ENCODE results near the gene NTRK3. TPM values are rescaled to one million over a fixed set of nuclear protein-coding genes. Genes with fewer than 3 reads are reported as not detected.

The NTRK3 gene
- total and polyA plus RNA-seq, 2 of the 8 experiments (the other 6 are each of a cell fraction or from before 2014, with no cell fraction given): 4.5 to 6.8 TPM

DNA sequence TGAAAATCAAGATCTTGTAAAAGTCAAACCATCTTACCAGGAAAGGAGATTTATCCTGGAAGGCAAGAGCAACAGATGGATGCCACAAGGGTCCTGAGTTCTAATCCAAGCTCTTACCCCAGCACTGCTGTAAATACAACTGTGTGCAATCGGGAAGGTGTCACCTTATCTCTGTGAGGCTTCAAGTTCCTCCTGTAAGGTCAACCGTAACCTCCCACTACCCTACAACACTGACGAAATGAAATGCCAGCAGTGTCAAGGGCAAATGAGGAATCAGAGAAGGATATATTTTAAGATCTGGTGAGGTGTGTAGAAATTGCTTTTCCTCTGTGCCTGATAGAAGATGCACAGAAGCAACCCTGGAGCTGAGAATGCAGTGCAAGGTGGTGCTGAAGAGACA lies 207.8 kb downstream of the NTRK3 start:
- CTCF ChIA-PET (ENCODE audit: partially characterized antibody): no interaction called here
- Histone ChIP-seq H3K23ac (ENCODE audit: insufficient read length) (no peak overlapping the region), H3K9ac (replicated peaks in 1 of 4; ENCODE audit: extremely low read depth in 1 of 4, low read depth in 3 of 4, low read length in 3 of 4) (no peak overlapping the region), H3K4me2 (ENCODE audit: insufficient read depth in 1 of 2, low read depth in 2 of 2, low read length in 2 of 2) (no peak overlapping the region), H3K4me1 (replicated peaks in 1 of 4; ENCODE audit: control insufficient read depth in 3 of 4, insufficient read depth in 4 of 4, low read length in 3 of 4) (peaks cover 0 to 2% (median 0%) of the 10 kb centered on the region in 4 experiments; a peak in 3 of 7 replicates), H4K20me1 (replicated peaks in 1 of 2; ENCODE audit: control insufficient read depth in 1 of 2, insufficient read depth in 2 of 2, low read length in 2 of 2) (no peaks in the 10 kb centered on the region), H3K79me2 (ENCODE audit: control insufficient read depth in 1 of 2, insufficient read depth in 2 of 2, low read length in 2 of 2) (no peaks in the 10 kb centered on the region), H2BK120ac (replicated peaks; ENCODE audit: low read depth, low read length) (no peak overlapping the region), H3K18ac (ENCODE audit: extremely low read depth, low read length) (no peak overlapping the region), H2BK15ac (ENCODE audit: low read length) (no peak overlapping the region), H3K9me3 (ENCODE audit: insufficient read depth in 2 of 2, low read depth in 1 of 2, low read length in 1 of 2) (no peaks in the 10 kb centered on the region), H2BK20ac (ENCODE audit: low read length) (no peak overlapping the region), H4K91ac (replicated peaks; ENCODE audit: insufficient read length, low read length) (no peak overlapping the region), H3K4ac (replicated peaks; ENCODE audit: insufficient read length, low read depth, low read length) (no peak overlapping the region), H2AFZ (ENCODE audit: low read length) (no peak overlapping the region), H3K56ac (replicated peaks; ENCODE audit: insufficient read length, low read depth, low read length) (no peak overlapping the region), H3K27me3 (replicated peaks in 1 of 4; ENCODE audit: control insufficient read depth in 3 of 4, extremely low read depth in 1 of 4, insufficient read depth in 3 of 4, low read length in 3 of 4) (no peaks in the 10 kb centered on the region), H2AK5ac (ENCODE audit: low read depth, low read length) (no peak overlapping the region), H3K4me3 (ENCODE audit: extremely low read depth in 1 of 4, insufficient read depth in 2 of 4, low read depth in 3 of 4, low read length in 4 of 4) (no peak overlapping the region), H2BK5ac (ENCODE audit: low read depth, low read length) (no peak overlapping the region), H3K14ac (ENCODE audit: insufficient read length) (no peak overlapping the region), H3K79me1 (ENCODE audit: low read depth, low read length) (no peaks in the 10 kb centered on the region), H3K27ac (ENCODE audit: low read depth, low read length) (no peak overlapping the region), H3K23me2 (ENCODE audit: low read depth, low read length) (no peaks in the 10 kb centered on the region), H3K36me3 (ENCODE audit: control insufficient read depth in 2 of 4, insufficient read depth in 4 of 4, low read length in 3 of 4) (no peaks in the 10 kb centered on the region), H4K8ac (ENCODE audit: extremely low read depth, insufficient read depth, low read length) (no peak overlapping the region), H2BK12ac (ENCODE audit: low read depth, low read length) (no peak overlapping the region), H4K5ac (ENCODE audit: insufficient read length, low read depth, low read length) (no peak overlapping the region)
- POLR2A ChIA-PET (ENCODE audit: partially characterized antibody): no interaction called here
- WGBS, 2 experiments (ENCODE audit: extremely low coverage in 1 of 2, insufficient coverage in 1 of 2, insufficient read length in 1 of 2, insufficient replicate concordance in 2 of 2, low coverage in 1 of 2, low lambda C conversion rate in 2 of 2, missing lambda C conversion rate in 1 of 2): 92% methylated on average over 3 of the region's 3 CpGs; no CpG with 5 or more reads in 1 of the 2 experiments
- FAIRE-seq (no peak), DNase-seq (ENCODE audit: low read depth in 1 of 2, low spot score in 2 of 2) (no peak)
- TF ChIP-seq SUZ12 (IDR thresholded peaks at IDR 0.05; ENCODE audit: low read length) (no peak), SRF (IDR thresholded peaks at IDR 0.05; ENCODE audit: low read depth, low read length) (no peak), RXRA (IDR thresholded peaks at IDR 0.05; ENCODE audit: insufficient read depth, low read depth, low read length) (no peak), POLR2AphosphoS5 (IDR thresholded peaks at IDR 0.05; ENCODE audit: low read depth, low read length) (no peak), SP4 (IDR thresholded peaks at IDR 0.05; ENCODE audit: low read length) (no peak), JUN (IDR thresholded peaks at IDR 0.05; ENCODE audit: low read depth, low read length) (no peak), SP1 (IDR thresholded peaks at IDR 0.05; ENCODE audit: low read depth, low read length) (no peak)
